Astrocyte (in vitro differentiated cells and primary cell): Measurements from ENCODE around the gene GALT. TPM values are rescaled to one million over a fixed set of nuclear protein-coding genes. Genes with fewer than 3 reads are reported as not detected.

Experiments
- DNase-seq: peaks from one replicate; pipeline ENCODE4 v3.0.0-alpha.2; 2010; ENCODE audit warnings: low read depth
- FAIRE-seq: peaks from 2 replicates; lab custom pipeline; 2011; peaks lifted over from hg19 to GRCh38; lab: Jason Lieb, UNC
- H2AFZ ChIP-seq: 2 replicates; pipeline ENCODE4 v1.6.0; 2012; ENCODE audit warnings: low read depth, low read length, inconsistent platforms
- H3K27ac ChIP-seq: 2 replicates; pipeline ENCODE4 v1.5.1; 2011; ENCODE audit warnings: low read depth, low read length, inconsistent platforms
- H3K27me3 ChIP-seq: 2 replicates; pipeline ENCODE4 v1.6.0; 2011; ENCODE audit warnings: low read length, inconsistent platforms; ENCODE audit not compliant: insufficient read depth
- H3K36me3 ChIP-seq: 2 replicates; pipeline ENCODE4 v1.5.1; 2011; ENCODE audit warnings: low read length, inconsistent platforms; ENCODE audit not compliant: insufficient read depth
- H3K4me1 ChIP-seq: 2 replicates; pipeline ENCODE4 v1.5.1; 2011; ENCODE audit warnings: low read length, inconsistent platforms; ENCODE audit not compliant: insufficient read depth
- H3K4me2 ChIP-seq: 2 replicates; pipeline ENCODE4 v1.6.0; 2012; ENCODE audit warnings: low read length, inconsistent platforms
- H3K4me3 ChIP-seq: 2 replicates; pipeline ENCODE4 v1.5.1; 2011; ENCODE audit warnings: low read depth, mild to moderate bottlenecking, low read length, inconsistent platforms; ENCODE audit not compliant: insufficient read depth
- H3K79me2 ChIP-seq: 2 replicates; pipeline ENCODE4 v1.6.0; 2012; ENCODE audit warnings: mild to moderate bottlenecking, low read length, inconsistent platforms; ENCODE audit not compliant: insufficient read depth
- H3K9ac ChIP-seq: 2 replicates; pipeline ENCODE4 v1.6.0; 2012; ENCODE audit warnings: mild to moderate bottlenecking, low read length, inconsistent platforms
- H3K9me3 ChIP-seq: 2 replicates; pipeline ENCODE4 v1.5.1; 2012; ENCODE audit warnings: low read depth, mild to moderate bottlenecking, low read length, inconsistent platforms; ENCODE audit not compliant: insufficient read depth
- H4K20me1 ChIP-seq: 2 replicates; pipeline ENCODE4 v1.6.0; 2012; ENCODE audit warnings: low read length, inconsistent platforms; ENCODE audit not compliant: insufficient read depth
- H3K27ac Mint-ChIP-seq: one replicate; pipeline ENCODE4 v1.8.0; 2021; ENCODE audit warnings: mild to moderate bottlenecking, mixed read lengths; ENCODE audit not compliant: unreplicated experiment
- H3K27me3 Mint-ChIP-seq: one replicate; pipeline ENCODE4 v1.8.0; 2021; ENCODE audit warnings: low read depth, mixed read lengths; ENCODE audit not compliant: unreplicated experiment
- H3K36me3 Mint-ChIP-seq: one replicate; pipeline ENCODE4 v1.8.0; 2021; ENCODE audit warnings: low read depth, mixed read lengths; ENCODE audit not compliant: unreplicated experiment
- H3K4me1 Mint-ChIP-seq: one replicate; pipeline ENCODE4 v1.8.0; 2021; ENCODE audit warnings: low read depth, mixed read lengths; ENCODE audit not compliant: unreplicated experiment
- H3K4me3 Mint-ChIP-seq: one replicate; pipeline ENCODE4 v1.8.0; 2021; ENCODE audit warnings: mild to moderate bottlenecking, moderate library complexity, mixed read lengths; ENCODE audit not compliant: unreplicated experiment
- H3K9me3 Mint-ChIP-seq: one replicate; pipeline ENCODE4 v1.8.0; 2021; ENCODE audit warnings: mild to moderate bottlenecking, mixed read lengths; ENCODE audit not compliant: unreplicated experiment
- EZH2 ChIP-seq: IDR thresholded peaks from 2 replicates; pipeline ENCODE4 v1.6.1; 2012; ENCODE audit warnings: mild to moderate bottlenecking, low read length, inconsistent platforms; ENCODE audit not compliant: insufficient read depth
- total RNA-seq: library from RNA; stranded (reverse); gene quantifications from 2 replicates; pipeline ENCODE4 v1.2.1, GENCODE V29; 2021
- TF ChIP-seq, protein P1 (sequence below): IDR thresholded peaks from 2 replicates; pipeline ENCODE4 v1.5.1; 2011; ENCODE audit warnings: low read depth, mild to moderate bottlenecking, inconsistent platforms, low read length, moderate library complexity; ENCODE audit not compliant: insufficient read depth

Gene GALT
- total RNA-seq, 1 donor from 2014 or later = 30.7 TPM

- Histone ChIP-seq H3K4me1 (peaks cover 4% of the 10 kb centered on the region), H3K9ac (no peak overlapping the region), H3K27me3 (peaks cover 60% of the 10 kb centered on the region), H3K36me3 (no peaks in the 10 kb centered on the region), H4K20me1 (peaks cover 15% of the 10 kb centered on the region), H3K4me2 (peak overlapping the region; percentile 80), H3K27ac (no peak overlapping the region), H3K79me2 (no peaks in the 10 kb centered on the region), H3K4me3 (no peak overlapping the region), H3K9me3 (no peaks in the 10 kb centered on the region), H2AFZ (no peak overlapping the region)
- H3K4me3 Mint-ChIP-seq = peak overlapping the region; percentile 23
- H3K27me3 Mint-ChIP-seq = peaks cover 64% of the 10 kb centered on the region
- DNase-seq = no peak
- H3K36me3 Mint-ChIP-seq = no peaks in the 10 kb centered on the region
- H3K9me3 Mint-ChIP-seq = no peaks in the 10 kb centered on the region
- H3K4me1 Mint-ChIP-seq = peaks cover 1% of the 10 kb centered on the region
- FAIRE-seq = no peak
- no peak overlapping the region for H3K27ac Mint-ChIP-seq
- TF ChIP-seq, protein P1, sequence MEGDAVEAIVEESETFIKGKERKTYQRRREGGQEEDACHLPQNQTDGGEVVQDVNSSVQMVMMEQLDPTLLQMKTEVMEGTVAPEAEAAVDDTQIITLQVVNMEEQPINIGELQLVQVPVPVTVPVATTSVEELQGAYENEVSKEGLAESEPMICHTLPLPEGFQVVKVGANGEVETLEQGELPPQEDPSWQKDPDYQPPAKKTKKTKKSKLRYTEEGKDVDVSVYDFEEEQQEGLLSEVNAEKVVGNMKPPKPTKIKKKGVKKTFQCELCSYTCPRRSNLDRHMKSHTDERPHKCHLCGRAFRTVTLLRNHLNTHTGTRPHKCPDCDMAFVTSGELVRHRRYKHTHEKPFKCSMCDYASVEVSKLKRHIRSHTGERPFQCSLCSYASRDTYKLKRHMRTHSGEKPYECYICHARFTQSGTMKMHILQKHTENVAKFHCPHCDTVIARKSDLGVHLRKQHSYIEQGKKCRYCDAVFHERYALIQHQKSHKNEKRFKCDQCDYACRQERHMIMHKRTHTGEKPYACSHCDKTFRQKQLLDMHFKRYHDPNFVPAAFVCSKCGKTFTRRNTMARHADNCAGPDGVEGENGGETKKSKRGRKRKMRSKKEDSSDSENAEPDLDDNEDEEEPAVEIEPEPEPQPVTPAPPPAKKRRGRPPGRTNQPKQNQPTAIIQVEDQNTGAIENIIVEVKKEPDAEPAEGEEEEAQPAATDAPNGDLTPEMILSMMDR = no peak
- no peak for TF ChIP-seq EZH2
These were observed 17.0 kb upstream of the GALT start for GRCh38 chr9:34629491-34629808.

DNA sequence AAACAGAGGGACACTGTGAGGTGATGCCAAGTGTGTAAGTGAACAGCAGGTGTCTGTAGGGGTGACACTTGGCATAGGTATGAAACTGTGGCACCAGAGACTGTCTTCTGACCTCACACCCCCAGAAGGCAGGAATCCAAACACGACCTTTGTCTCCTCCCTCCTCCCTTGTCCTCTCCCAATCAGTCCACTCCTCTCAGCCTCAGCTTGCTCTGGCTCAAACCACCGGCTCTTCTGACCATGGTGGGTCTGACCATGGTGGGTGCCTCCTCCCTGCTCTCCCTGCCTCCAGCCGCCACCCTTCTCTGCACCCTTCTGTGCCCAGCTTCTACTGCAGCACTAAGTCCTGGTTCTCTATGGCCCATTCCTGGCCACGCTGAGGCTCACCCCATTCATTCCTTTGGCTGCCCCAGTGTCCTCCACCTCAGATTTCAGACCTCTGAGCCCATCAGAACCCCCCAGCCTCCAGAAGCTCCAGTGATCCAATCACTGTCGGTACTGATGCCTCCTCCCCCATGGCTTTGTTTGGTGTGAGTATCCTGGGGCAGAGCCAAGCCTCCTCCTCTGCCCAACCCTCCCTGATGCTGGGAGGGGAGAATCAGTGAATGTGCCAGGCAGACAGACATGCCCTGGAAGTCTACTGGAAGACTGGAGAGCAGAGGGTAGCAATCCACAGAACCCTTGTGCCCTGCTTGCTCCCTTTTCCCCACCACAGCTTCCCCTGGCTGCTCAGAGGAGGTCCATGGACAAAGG lies 15.9 kb upstream of the GALT start:
- no peaks in the 10 kb centered on the region for H3K9me3 Mint-ChIP-seq

More for the DNA sequence above, 15.9 kb upstream of the GALT start:
- Mint-ChIP-seq H3K36me3 (peaks cover 3% of the 10 kb centered on the region), H3K4me1 (peaks cover 1% of the 10 kb centered on the region), H3K4me3 (no peak overlapping the region), H3K27ac (no peak overlapping the region), H3K27me3 (peaks cover 62% of the 10 kb centered on the region)
- no peaks in the 10 kb centered on the region for H3K36me3 ChIP-seq
- no peak for TF ChIP-seq EZH2
- TF ChIP-seq, protein P1 = no peak
- peaks cover 6% of the 10 kb centered on the region for H3K79me2 ChIP-seq
- H3K4me2 ChIP-seq = no peak overlapping the region
- peaks cover 26% of the 10 kb centered on the region for H4K20me1 ChIP-seq
- DNase-seq (no peak), FAIRE-seq (no peak)
- H3K4me3 ChIP-seq = no peak overlapping the region
- H2AFZ ChIP-seq = no peak overlapping the region
- no peak overlapping the region for H3K27ac ChIP-seq
- no peak overlapping the region for H3K9ac ChIP-seq
- peaks cover 50% of the 10 kb centered on the region for H3K27me3 ChIP-seq
- H3K9me3 ChIP-seq = no peaks in the 10 kb centered on the region
- peaks cover 4% of the 10 kb centered on the region for H3K4me1 ChIP-seq
